ENCODE results near the gene AFF3.

AFF3 gene

GRCh38 chr2:99832926-99833325 lies 309.5 kb downstream of the AFF3 start:
- CTCF ChIA-PET, result no interaction called here
- TF ChIP-seq, protein P1, sequence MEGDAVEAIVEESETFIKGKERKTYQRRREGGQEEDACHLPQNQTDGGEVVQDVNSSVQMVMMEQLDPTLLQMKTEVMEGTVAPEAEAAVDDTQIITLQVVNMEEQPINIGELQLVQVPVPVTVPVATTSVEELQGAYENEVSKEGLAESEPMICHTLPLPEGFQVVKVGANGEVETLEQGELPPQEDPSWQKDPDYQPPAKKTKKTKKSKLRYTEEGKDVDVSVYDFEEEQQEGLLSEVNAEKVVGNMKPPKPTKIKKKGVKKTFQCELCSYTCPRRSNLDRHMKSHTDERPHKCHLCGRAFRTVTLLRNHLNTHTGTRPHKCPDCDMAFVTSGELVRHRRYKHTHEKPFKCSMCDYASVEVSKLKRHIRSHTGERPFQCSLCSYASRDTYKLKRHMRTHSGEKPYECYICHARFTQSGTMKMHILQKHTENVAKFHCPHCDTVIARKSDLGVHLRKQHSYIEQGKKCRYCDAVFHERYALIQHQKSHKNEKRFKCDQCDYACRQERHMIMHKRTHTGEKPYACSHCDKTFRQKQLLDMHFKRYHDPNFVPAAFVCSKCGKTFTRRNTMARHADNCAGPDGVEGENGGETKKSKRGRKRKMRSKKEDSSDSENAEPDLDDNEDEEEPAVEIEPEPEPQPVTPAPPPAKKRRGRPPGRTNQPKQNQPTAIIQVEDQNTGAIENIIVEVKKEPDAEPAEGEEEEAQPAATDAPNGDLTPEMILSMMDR (conservative IDR thresholded peaks at IDR 0.05; ENCODE audit: low read depth), result no peak
- no peak overlapping the region for H3K27ac ChIP-seq
- POLR2A ChIA-PET (ENCODE audit: low non-redundant PET), result no interaction called here
- DNase-seq (ENCODE audit: low spot score), result no peak

DNA sequence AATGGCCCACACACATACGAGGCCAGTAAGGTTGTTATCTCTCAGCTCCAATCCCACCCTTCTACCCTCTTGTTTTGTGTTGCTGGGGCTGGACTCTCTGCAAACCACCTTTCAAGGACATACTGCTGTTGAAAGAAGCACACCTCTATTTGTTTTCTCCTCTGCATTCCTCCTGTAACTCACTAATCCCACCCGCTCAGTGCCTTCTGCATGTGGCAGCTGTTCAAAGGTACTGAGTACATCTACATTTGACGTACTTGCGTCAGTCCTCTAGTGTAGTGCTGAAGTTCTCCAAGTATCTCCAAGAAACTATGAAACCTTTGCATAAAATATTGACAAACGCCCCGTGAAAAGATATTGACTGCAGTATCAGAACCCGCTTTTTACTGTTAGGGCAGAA lies 310.6 kb downstream of the AFF3 start:
- TF ChIP-seq, protein P1 (conservative IDR thresholded peaks at IDR 0.05; ENCODE audit: low read depth), result no peak
- POLR2A ChIA-PET (ENCODE audit: low non-redundant PET), result no interaction called here
- no peak for DNase-seq (ENCODE audit: low spot score)
- H3K27ac ChIP-seq, result no peak overlapping the region
- CTCF ChIA-PET, result no interaction called here

DNA sequence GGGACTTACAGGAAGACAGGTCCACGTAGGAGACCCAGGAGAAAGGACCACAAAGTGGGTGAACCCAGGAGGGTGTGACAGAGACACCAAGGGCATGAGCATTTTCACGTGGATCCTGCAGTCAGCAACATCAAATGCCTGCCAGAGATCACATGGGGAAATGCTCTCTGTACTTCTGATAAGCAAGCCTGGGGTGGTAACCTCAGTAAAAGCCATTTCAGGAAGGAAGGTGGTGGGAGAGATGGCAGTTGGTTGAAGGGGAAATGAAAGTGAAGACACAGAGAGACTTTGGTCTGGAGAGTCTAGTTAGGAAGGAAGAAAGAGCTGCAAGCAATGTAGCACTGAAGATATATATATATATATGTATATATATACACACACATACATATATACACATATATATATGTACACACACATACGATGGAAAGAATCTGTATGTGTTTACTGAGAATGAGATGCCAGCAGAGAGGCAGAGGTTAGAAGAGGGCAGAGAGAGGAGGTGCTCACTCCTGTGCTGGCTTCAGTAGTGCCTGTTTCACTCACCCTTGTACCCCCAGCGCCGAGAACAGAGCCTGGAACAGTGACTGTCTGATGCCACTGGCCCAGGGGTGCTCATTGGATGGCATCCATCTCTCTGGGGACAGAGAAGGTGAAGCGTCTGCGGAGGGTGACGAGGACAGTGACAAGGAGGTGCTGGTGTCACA lies 314.9 kb downstream of the AFF3 start:
- CTCF ChIA-PET, result no interaction called here
- no peak overlapping the region for H3K27ac ChIP-seq
- TF ChIP-seq, protein P1 (conservative IDR thresholded peaks at IDR 0.05; ENCODE audit: low read depth), result no peak
- POLR2A ChIA-PET (ENCODE audit: low non-redundant PET), result no interaction called here
- no peak for DNase-seq (ENCODE audit: low spot score)

DNA sequence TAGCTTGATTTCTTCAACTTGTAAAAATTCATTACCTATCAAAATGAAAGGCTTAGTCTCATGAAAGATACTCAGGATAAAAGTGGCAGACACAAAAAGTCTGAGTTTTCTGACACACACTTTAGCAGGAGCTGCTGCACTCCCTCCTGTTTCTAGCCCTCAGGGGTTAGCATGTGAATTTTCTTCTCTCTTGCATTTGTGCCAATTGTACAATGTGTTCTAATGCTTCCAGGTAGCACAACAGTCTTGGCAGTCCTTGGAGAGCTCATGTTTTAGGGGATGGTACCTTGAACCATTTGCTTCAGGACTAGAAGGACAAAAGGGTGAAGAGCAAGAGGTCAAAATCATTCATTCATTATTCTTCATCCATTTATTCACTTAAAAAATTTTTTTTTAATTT lies 316.8 kb downstream of the AFF3 start:
- ChIA-PET POLR2A (ENCODE audit: low non-redundant PET) (no interaction called here), CTCF (no interaction called here)
- DNase-seq (ENCODE audit: low spot score), result no peak
- no peak overlapping the region for H3K27ac ChIP-seq
- TF ChIP-seq, protein P1 (conservative IDR thresholded peaks at IDR 0.05; ENCODE audit: low read depth), result no peak

- CTCF ChIA-PET, result no interaction called here
- POLR2A ChIA-PET (ENCODE audit: low non-redundant PET), result no interaction called here
- no peak overlapping the region for H3K27ac ChIP-seq
- no peak for DNase-seq (ENCODE audit: low spot score)
- TF ChIP-seq, protein P1 (conservative IDR thresholded peaks at IDR 0.05; ENCODE audit: low read depth), result no peak
Measured at GRCh38 chr2:99824758-99825157, 317.6 kb downstream of the AFF3 start.

DNA sequence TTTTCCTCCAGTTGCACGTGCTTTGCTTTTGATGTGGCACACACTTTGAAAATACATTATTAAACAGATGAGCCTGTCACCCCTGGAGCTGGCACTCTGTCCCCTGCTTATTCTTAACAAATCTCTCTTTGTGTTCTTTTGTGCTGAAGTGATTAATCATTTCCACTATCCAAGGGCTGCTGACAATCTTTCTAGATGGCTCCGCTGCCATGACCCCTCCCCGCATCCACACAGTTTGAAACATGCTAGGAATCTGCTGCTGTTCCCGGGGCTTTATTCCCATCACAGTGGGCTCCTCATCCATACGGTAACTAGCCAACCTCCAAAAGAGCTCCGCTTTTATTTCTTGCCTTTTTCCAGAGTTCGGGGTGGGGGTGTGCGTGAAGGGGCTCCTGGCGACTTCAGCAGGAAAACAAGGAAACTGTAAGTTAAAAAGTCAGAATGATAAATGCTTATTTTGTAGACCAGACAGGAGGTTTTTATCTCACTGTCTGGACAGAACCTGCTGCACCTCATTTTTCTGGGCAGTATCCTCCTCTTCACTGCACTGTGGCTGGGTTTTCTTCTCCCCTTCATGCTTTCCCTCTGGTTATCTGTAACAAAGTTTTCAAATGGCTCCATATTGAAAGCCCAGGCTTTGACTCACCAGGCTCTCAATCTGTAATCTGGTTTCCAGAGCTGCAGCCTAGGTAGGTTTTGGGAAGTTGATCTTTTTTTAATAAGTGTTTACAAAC lies 319.7 kb downstream of the AFF3 start:
- TF ChIP-seq, protein P1 (conservative IDR thresholded peaks at IDR 0.05; ENCODE audit: low read depth), result no peak
- H3K27ac ChIP-seq, result no peak overlapping the region
- CTCF ChIA-PET, result no interaction called here
- no peak for DNase-seq (ENCODE audit: low spot score)
- POLR2A ChIA-PET (ENCODE audit: low non-redundant PET), result no interaction called here
